HL-60 (cell line): ENCODE measurements around the gene STX4.

ENCODE experiments used
- CTCF ChIP-seq: IDR thresholded peaks from one replicate; pipeline ENCODE4 v1.5.1; 2011; ENCODE audit warnings: low read length, control low read depth, inconsistent platforms; ENCODE audit not compliant: insufficient read depth
- GABPA ChIP-seq: IDR thresholded peaks from 2 replicates; pipeline ENCODE4 v1.6.1; 2012; ENCODE audit warnings: low read depth
- POLR2AphosphoS5 ChIP-seq: IDR thresholded peaks from 2 replicates; pipeline ENCODE4 v1.6.1; 2012; ENCODE audit warnings: low read depth
- REST ChIP-seq: IDR thresholded peaks from 2 replicates; pipeline ENCODE4 v1.6.1; 2012; ENCODE audit warnings: low read depth; ENCODE audit not compliant: insufficient replicate concordance
- SPI1 ChIP-seq: IDR thresholded peaks from 2 replicates; pipeline ENCODE4 v1.6.1; 2012; ENCODE audit warnings: low read depth, mild to moderate bottlenecking, borderline replicate concordance

- TF ChIP-seq CTCF (no peak), REST (no peak), POLR2AphosphoS5 (peak; percentile 48; the same call in 1 of the 2 replicates), GABPA (no peak), SPI1 (no peak)
These were observed 47.5 kb downstream of the STX4 start for GRCh38 chr16:31080756-31081419.
